OCI-LY7 (cell line): ENCODE results near the gene SLC6A6. TPM values are rescaled to one million over a fixed set of nuclear protein-coding genes. Genes with fewer than 3 reads are reported as not detected.
A peak's percentile ranks its signal among the peaks of the same experiment; 100 is the strongest.

Experiments used
- BruUV-seq: library from RNA; stranded (reverse); fragments of 400-500 nt; replicated peaks from 2 replicates; lab custom pipeline; 2021; lab: Mats Ljungman, UMichigan
- CTCF ChIA-PET: fragments of 300-600 bp; sonication (Branson Sonifier 250); formaldehyde crosslinking; loops from one replicate; lab custom pipeline; 2022; ENCODE audit warnings: antibody characterized with exemption; ENCODE audit not compliant: unreplicated experiment; lab: Charles Lee
- POLR2A ChIA-PET: fragments of 300-600 bp; sonication (Branson Sonifier 250); formaldehyde crosslinking; loops from one replicate; lab custom pipeline; 2022; ENCODE audit warnings: antibody characterized with exemption; lab: Charles Lee
- DNase-seq: peaks from one replicate; pipeline ENCODE4 v3.0.0-alpha.2; 2015; ENCODE audit warnings: low spot score
- H2AFZ ChIP-seq: fragments of 200-600 bp; sonication (generic), shearing (Covaris generic); 2 replicates; pipeline ENCODE4 v1.6.1; 2014; ENCODE audit warnings: mild to moderate bottlenecking, antibody characterized with exemption, low read length, moderate library complexity
- H3K27ac ChIP-seq: fragments of 200-600 bp; sonication (generic); 2 replicates; pipeline ENCODE4 v1.5.1; 2014; ENCODE audit warnings: mixed run types, low read depth, mild to moderate bottlenecking, moderate library complexity, low read length, inconsistent platforms; ENCODE audit not compliant: poor library complexity, severe bottlenecking
- H3K36me3 ChIP-seq: fragments of 200-600 bp; sonication (generic); 2 replicates; pipeline ENCODE4 v1.6.1; 2014; ENCODE audit warnings: mild to moderate bottlenecking, antibody characterized with exemption, low read length, moderate library complexity, mixed read lengths; ENCODE audit not compliant: insufficient read depth
- H3K4me1 ChIP-seq: fragments of 200-600 bp; sonication (generic); 2 replicates; pipeline ENCODE4 v1.5.1; 2014; ENCODE audit warnings: mild to moderate bottlenecking, low read length; ENCODE audit not compliant: insufficient read depth, poor library complexity, severe bottlenecking
- H3K4me2 ChIP-seq: fragments of 200-600 bp; sonication (generic); 2 replicates; pipeline ENCODE4 v1.6.1; 2014; ENCODE audit warnings: mild to moderate bottlenecking, low read length
- H3K4me3 ChIP-seq: fragments of 200-600 bp; sonication (generic); 2 replicates; pipeline ENCODE4 v1.5.1; 2014; ENCODE audit warnings: mild to moderate bottlenecking, low read depth, low read length; ENCODE audit not compliant: poor library complexity, severe bottlenecking
- H3K79me2 ChIP-seq: fragments of 200-600 bp; sonication (generic); 2 replicates; pipeline ENCODE4 v1.6.1; 2016; ENCODE audit warnings: low read depth, mild to moderate bottlenecking, low read length, moderate library complexity, mixed read lengths; ENCODE audit not compliant: insufficient read depth
- H3K9me2 ChIP-seq: fragments of 200-600 bp; sonication (generic); 2 replicates; pipeline ENCODE4 v1.6.1; 2016; ENCODE audit warnings: mild to moderate bottlenecking, low read length, mixed read lengths; ENCODE audit not compliant: insufficient read depth
- H3K9me3 ChIP-seq: fragments of 200-600 bp; sonication (generic); 2 replicates; pipeline ENCODE4 v1.6.1; 2014; ENCODE audit warnings: mild to moderate bottlenecking, mixed run types, low read length, mixed read lengths
- H4K20me1 ChIP-seq: fragments of 200-600 bp; sonication (generic); 2 replicates; pipeline ENCODE4 v1.6.1; 2014; ENCODE audit warnings: mild to moderate bottlenecking, antibody characterized with exemption, low read length, moderate library complexity, mixed read lengths; ENCODE audit not compliant: insufficient read depth
- CTCF ChIP-seq: fragments of 200-600 bp; sonication (generic); conservative IDR thresholded peaks from 2 replicates; pipeline ENCODE4 v1.5.1; 2014; ENCODE audit warnings: mild to moderate bottlenecking, antibody characterized with exemption, low read length, moderate library complexity, mixed read lengths
- EZH2phosphoT487 ChIP-seq: fragments of 200-600 bp; sonication (generic); IDR thresholded peaks from 2 replicates; pipeline ENCODE4 v1.6.1; 2018; ENCODE audit warnings: low read depth, borderline replicate concordance, mild to moderate bottlenecking, mixed run types, antibody characterized with exemption, low read length, moderate library complexity, mixed read lengths
- intact Hi-C: fragments of 100-400 bp; cut with micrococcal nuclease; formaldehyde crosslinking; loops from one replicate; pipeline ENCODE4 v1.10.0; 2022; ENCODE audit not compliant: unreplicated experiment
- total RNA-seq, 2 experiments: library from RNA; depleted of rRNA in 1 of 2; stranded (reverse); fragments of >200 nt in 1 of 2; shearing (Covaris generic) in 1 of 2; gene quantifications; 2 replicates each; pipeline ENCODE4 v1.2.3, GENCODE V29; 2014 to 2022

Gene SLC6A6
- total RNA-seq, 2 experiments from 2014 or later = 43.0 to 51.8 TPM

- H4K20me1 ChIP-seq = peaks cover 17% of the 10 kb centered on the region
- peaks cover 76% of the 10 kb centered on the region for H3K79me2 ChIP-seq
- ChIA-PET POLR2A (interaction anchor here (0.6 to 5.1 kb wide), 7 partner anchors 11 to 1880 kb away, joined by 4 to 32 read pairs (median 5); partner anchors contain the start of gene SLC6A6), CTCF (interaction anchor here (1.5 to 2.7 kb wide), 5 partner anchors 11 to 34 kb away, joined by 3 to 20 read pairs (median 5); partner anchors contain the start of gene SLC6A6)
- peak overlapping the region; percentile 90 for H3K4me2 ChIP-seq
- TF ChIP-seq EZH2phosphoT487 = no peak
- no peak for TF ChIP-seq CTCF
- peak; percentile 91 for DNase-seq
- H3K36me3 ChIP-seq = peaks cover 44% of the 10 kb centered on the region; the same call in 1 of the 2 replicates
- H3K4me3 ChIP-seq = peak overlapping the region; percentile 57
- H3K27ac ChIP-seq = peak overlapping the region; percentile 90
- H3K4me1 ChIP-seq = peaks cover 71% of the 10 kb centered on the region
- no peaks in the 10 kb centered on the region for H3K9me2 ChIP-seq
- no peaks in the 10 kb centered on the region for H3K9me3 ChIP-seq
- intact Hi-C loops = loop anchor here (1.0 to 5.0 kb wide), 3 partner anchors 30 to 665 kb away; partner anchors contain the start of genes RBSN and SLC6A6
- no TSS peak for BruUV-seq
- H2AFZ ChIP-seq = no peak overlapping the region
Measured at GRCh38 chr3:14431917-14432834, 29.8 kb downstream of the SLC6A6 start.

GRCh38 chr3:14433106-14433505 lies 30.7 kb downstream of the SLC6A6 start:
- Histone ChIP-seq H2AFZ (no peak overlapping the region), H3K4me1 (peaks cover 62% of the 10 kb centered on the region), H3K27ac (peak overlapping the region; percentile 90), H3K36me3 (peaks cover 40% of the 10 kb centered on the region; the same call in 1 of the 2 replicates), H3K9me3 (no peaks in the 10 kb centered on the region), H3K9me2 (no peaks in the 10 kb centered on the region), H3K4me3 (peak overlapping the region; percentile 57), H3K4me2 (peak overlapping the region; percentile 90), H3K79me2 (peaks cover 80% of the 10 kb centered on the region), H4K20me1 (peaks cover 18% of the 10 kb centered on the region)
- BruUV-seq = no TSS peak
- CTCF ChIA-PET = interaction anchor here (0.6 to 1.7 kb wide), 3 partner anchors 25 to 68 kb away, joined by 3 to 4 read pairs (median 3); no protein-coding TSS in a partner anchor
- TF ChIP-seq EZH2phosphoT487 = no peak
- no peak for TF ChIP-seq CTCF
- intact Hi-C loops = loop anchor here (5.0 kb wide), 1 partner anchor 664 kb away; the partner anchor contains the start of gene RBSN
- POLR2A ChIA-PET = interaction anchor here (0.5 to 5.1 kb wide), 9 partner anchors 17 to 952 kb away, joined by 3 to 32 read pairs (median 4); partner anchors contain the start of gene SLC6A6
- no peak for DNase-seq
